COLO668 (cell line): ENCODE measurements around the gene LRG1.
"Not testable (repeated sequence)": the region's sequence is repeated elsewhere in the genome, so short reads cannot be mapped to it uniquely, and the experiment has no call there.

Experiments used
- DNase-seq: peaks from one replicate; lab custom pipeline; 2025; ENCODE audit not compliant: unreplicated experiment; lab: John Stamatoyannopoulos, UW

The LRG1 gene

DNA sequence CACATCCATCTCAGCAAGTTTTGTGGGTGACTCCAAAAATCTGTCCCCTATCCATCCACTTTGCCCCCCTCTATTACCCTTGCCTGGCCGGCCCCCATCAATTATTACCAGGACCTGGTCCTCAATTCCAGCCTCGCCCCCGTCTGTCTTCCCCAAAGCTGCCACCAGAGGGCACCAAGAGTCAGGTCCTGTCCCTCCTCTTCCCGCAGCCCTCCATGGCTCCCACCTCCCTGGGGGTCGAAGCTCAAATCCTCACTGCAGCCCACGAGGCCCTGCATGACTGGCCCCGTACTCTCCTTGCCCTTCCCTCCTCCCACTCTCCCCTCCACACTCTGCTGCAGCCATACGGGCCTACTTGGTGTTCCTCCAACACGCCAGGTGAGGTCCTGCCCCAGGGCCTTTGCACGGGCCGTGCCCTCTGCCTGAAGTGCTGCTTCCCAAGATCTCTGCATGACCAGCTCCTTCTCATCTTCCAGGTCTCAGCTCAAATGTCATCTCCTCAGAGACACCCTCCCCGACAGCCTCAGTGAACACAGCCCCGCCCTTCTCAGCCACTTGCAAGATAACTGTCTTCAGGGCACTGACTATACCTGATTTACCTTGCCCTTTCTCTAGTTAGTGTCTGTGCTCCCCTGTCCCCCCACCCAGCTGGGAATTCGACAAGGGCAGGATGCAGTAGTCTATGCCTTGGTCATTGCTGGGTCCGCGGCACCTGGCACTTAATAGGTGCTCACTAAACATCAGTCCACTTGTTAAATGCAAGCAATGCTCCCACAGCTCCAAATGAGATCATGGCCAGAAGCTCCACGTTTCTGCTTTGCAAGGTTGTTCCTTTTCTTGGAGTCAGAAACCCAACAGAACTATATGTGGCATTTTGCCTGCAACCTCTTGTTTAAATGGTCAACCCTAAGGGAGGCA is 36.4 kb upstream of the LRG1 start:
- peak; percentile 53 for DNase-seq

DNA sequence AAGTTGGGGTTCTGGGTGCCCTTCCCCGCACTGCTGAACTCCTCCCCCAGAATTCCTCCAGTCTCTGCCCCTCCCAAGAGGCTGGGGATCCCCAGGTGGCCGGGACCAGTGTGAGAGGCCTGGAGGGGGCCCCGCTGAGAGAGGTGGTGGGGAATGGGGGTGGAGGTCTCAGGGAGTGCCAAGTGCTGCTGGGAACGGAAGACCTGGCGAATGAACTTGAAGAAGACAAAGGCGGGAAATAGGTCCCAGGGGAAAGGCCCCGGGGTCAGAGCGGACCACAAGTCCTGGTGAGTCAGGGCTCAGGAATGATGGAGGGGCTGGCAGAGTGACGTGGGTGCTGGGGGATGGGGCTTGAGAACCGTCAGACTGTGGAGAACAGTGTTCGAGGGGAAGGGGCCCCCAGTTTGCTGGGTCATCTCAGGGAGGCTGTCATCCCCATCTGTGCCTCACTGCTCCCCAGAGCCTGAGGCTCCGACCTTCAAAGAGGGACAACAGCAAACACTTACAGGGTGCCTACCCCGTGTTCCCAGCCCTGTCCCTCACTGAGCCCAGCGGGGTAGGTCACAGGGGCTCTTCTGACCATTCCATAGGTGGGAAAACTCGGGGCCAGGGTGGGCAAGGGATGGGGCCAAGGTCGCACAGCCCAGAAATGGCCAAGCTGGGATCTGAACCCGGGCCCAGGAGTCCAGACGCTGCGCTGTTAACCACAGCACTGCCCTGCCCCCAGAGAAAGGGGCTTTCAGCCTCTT is 35.6 kb upstream of the LRG1 start:
- no peak for DNase-seq

DNA sequence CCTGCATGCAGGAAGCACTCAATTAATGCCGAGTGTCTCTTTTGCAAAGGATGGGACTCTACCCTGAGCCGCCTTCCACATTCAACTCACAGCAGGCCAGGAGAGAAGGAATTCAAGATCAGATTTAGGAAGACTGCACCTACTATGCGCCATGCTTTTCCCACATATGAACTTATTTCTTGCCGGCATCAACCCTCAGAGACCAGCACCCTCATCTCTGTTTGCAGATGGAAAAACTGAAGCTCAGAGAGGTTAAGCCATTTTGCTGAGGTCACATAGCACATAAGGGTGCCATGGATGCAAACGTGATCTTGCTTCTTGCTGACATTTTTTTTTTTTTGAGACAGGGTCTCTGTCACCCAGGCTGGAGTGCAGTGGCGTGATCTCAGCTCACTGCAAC is 33.8 kb upstream of the LRG1 start:
- DNase-seq = no peak

DNA sequence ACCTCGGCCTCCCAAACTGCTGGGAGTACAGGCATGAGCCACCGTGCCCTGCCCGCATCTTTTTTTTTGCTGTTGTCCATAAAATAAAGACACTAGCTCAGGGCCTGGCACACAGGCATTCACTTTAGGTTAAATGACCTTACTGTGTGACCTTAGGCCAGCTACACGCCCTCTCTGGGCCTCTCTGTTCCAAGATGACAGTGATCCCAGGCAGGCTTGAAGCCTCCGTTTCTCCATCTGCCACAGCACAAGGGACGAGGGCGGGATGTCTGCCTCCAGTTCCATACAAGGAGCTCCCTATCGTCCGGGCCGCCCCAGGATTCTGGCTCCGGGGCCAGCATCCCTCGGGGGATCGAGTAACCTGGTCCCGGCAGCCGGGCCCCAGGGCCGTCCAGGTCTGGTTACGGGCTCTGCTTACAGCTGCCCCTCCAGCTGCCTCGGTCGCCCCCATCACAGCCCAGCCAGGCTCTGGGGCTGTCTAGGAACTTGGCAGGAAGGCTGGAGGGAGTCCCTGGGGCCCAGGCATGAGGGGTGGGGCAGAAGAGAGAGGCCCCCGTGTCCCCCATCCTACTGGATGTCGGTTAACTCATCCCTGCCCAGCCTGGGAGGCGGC is 31.6 kb upstream of the LRG1 start:
- no peak for DNase-seq

DNA sequence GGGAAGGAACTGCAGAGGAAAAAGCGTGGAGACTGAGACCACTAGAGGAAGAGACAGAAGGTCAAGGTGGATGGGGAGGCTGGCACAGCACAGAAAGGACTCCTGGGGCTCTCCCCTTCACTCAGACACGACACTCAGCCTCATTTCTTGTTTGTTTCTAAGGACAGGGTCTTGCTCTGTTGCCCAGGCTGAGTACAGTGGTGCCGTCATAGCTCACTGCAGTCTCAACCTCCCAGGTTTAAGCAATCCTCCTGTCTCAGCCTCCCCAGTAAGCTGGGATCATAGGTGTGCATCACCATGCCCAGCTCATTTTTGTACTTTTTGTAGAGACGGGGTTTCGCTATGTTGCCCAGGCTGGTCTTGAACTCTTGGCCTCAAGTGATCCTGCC is 31.1 kb upstream of the LRG1 start:
- DNase-seq = no peak

DNA sequence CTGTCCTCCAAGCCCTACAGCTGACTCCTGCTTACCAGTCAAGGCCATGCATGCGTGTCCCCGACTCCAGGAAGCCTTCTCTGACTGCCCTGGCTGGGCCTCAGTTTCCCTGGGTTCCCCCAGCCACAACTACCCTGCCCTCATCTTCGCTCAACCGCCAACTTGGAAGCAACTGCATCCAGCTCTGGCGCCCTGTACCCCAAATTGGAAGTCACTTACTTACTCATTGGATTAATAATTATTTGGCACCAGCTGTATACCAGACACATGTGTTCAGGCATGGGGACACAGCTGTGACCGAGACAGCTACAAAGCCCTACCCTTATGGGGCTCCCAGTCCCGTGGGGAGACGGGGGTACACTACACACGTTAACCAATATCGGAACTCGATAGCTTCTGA is 30.6 kb upstream of the LRG1 start:
- no peak for DNase-seq

DNA sequence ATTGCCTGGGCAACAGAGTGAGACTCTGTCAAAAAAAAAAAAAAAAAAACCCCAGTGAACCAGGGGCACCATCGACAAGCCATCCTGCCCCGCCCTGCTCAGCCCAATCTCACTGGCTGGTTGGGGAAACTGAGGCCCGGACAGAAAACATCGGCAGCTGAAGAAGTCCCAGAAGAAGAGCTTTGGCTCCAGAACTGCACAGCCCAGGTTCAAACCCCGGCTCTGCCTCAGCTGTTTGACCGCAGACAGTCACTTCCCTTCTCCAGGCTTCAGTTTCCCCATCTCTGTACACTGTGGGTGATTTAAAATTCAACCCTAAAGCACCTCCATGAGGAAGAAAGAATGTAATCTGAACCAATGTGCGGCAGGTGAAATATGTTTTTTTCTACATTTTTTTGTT is 29.1 kb upstream of the LRG1 start:
- DNase-seq = no peak

DNA sequence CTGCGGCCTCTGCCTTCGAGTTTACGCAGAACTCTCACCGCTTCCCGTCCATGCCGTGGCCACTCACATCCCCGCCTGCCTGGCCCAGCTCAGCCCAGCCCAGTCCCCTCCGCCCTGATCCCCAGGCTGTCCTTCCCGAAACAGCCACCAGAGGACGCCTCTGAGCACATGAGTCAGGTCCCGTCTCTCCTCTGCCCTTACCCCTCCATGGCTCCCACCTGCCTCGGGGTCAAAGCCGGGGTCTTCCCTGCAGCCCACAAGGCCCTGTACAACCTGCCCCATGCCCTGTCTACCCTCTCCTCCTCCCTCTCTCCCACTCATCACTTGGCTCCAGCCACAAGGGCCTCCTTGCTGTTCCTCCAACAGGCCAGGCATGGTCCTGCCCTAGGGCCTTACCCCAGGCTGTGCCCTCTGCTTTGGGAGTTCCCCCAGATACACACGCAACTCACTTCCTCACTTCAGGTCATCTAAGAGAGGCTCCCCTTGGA is 27.8 kb upstream of the LRG1 start:
- DNase-seq = peak; percentile 71

DNA sequence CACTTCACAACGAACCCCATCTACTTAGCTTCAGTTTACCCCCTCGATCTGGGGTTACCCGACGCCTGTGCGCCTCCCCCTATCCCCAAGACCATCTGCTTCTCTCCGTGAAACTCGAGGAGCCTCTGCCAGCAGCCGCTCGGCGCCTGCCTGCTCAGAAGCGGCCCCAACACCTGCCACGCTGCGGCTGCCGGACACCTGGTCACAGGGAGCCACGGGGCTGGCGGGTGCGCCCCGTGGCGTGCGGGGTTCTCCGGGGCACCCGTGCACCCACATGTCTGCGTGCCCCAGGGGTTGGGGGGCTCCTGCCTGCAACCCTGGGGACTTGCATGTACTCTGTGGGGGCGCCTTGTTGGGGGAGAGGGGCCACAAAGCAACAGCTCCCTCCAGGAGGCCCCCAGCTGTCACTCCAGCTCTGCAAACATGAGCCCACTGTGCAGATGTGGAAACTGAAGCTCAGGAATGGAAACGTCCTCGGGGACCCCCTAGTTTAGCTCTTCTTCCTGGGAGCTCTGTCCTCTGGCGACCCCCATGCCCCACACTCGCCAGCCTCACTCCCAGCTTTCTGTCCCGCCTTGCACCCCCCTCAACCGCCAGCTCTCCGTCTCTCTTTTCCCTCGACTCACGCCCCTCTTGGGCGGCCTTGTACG is 26.7 kb upstream of the LRG1 start:
- DNase-seq = peak; percentile 82

DNA sequence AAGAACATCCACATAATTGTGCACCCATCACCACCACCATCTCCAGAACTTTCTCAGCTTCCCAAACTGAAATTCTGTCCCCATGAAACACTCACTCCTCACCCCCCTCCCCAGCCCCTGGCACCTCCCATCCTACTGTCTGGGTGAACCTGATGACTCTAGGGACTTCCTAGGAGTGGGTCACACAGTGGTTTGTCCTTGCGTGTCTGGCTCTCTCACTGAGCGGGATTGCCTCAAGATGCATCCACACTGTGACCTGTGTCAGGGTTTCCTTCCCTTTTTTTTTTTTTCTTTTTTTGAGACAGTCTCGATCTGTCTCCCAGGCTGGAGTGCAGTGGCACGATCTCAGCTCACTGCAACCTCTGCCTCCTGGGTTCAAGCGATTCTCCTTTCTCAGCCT is 23.7 kb upstream of the LRG1 start:
- DNase-seq = not testable (repeated sequence)

DNA sequence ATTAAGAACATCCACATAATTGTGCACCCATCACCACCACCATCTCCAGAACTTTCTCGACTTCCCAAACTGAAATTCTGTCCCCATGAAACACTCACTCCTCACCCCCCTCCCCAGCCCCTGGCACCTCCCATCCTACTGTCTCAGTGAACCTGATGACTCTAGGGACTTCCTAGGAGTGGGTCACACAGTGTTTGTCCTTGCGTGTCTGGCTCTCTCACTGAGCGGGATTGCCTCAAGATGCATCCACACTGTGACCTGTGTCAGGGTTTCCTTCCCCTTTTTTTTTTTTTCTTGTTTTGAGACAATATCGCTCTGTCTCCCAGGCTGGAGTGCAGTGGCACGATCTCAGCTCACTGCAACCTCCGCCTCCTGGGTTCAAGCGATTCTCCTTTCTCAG is 22.2 kb upstream of the LRG1 start:
- DNase-seq = not testable (repeated sequence)

DNA sequence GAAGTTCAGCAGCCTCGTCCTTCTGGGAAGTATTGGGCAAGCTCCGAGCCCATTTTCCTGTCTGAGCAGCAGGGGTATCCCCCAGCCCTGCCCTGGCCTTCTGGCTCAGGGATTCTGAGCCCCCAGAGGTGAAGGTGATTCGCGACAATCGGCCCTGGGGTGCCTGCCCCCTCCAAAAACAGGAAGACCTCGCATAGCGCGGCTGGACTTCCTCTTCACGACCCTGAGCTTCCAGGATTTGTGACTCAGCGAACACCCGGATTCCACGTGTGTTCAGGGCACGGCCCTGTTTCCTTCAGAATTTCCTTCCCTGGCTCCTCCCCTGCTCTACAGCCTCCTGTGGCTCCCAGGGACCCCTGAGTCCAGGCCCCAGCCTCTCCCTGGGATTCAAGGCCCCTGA is 19.7 kb upstream of the LRG1 start, which contains the start of gene SEMA6B:
SEMA6B (minus strand) TSS at position 116 of the 400 bp plus-strand sequence. CDS start 1,227 bp downstream, outside the sequence.
- no peak for DNase-seq

DNA sequence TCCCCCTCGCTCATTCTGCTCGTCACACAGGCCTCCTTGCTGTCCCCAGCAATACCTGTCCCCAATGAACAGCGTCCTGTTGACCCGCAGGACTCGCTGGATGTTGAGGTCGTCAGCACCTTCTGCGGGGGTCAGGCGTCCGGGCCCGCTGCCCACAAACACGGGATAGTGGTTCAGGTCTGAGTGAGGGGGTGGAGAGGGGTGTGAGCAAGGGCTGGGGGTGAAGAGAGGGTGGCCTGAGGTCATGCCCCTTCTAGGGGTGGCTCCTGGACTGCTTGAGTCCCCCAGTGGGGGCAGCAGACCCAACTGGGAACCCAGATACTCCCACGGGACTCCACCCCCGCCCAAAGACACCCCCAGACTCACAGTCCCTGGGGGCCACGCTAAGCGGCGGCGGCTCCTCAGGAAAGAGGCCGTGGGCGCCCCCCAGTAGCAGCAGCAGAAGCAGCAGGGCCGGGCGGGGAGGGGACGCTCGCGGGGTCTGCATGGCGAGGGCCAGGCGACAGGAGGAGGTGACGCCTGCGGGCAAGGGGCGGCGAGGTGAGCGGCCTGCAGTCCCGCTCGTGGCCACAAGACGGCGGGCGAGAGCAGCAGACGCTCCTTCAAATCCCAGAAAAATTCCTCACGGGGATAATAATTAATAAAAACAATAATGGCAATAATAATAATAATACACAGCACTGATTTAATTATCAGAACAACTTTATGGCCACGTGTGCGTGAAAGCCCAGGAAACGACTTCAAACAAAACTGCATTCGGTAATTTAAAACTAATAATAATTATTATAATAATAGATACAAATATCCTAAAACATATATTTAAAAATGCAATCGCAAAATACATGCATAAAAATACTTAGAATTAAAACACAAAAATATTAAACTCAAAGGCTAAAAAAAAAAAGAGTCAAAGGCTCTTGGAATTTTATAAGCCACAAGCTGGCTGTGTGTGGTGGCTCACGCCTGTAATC is 18.4 kb upstream of the LRG1 start:
- peak; percentile 26 for DNase-seq

DNA sequence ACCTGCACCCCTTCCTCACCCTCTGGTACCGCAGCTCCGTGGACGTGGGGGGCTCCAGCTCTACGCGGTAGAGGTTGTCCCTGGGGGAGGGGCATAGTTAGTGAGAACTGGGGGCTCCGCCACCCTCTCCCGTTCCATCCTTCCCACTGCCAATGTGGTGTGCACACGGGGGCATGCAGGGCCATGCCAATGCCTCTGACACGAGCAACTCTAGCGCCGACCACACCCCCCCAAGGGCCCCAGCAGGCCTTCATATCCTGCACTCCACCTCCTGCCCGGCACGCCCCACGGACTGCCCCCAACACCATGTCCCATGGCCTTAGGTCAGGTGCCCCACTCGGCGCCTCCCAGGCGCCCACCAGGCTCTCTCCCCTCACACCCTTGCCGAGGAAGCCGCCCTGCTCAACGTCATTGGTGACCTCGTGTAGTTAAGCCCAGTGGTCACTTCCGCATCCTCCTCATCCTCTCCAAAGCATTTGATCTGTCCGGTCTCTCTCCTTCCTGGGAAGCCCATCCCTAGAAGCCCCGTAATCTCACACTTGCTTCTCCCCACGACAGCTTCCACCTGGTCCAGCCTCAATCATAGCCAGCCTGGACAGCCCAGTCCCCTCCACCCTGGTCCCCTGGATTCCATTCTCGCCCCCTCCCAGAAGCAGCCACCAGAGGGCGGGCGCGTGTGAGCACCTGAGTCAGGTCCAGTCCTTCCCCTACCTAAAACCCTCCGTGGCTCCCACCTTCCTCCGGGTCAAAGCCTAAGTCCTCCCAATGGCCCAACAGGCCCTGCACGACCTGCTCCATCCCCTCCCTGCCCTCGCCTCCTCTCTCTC is 17.5 kb upstream of the LRG1 start:
- DNase-seq = peak; percentile 48

DNA sequence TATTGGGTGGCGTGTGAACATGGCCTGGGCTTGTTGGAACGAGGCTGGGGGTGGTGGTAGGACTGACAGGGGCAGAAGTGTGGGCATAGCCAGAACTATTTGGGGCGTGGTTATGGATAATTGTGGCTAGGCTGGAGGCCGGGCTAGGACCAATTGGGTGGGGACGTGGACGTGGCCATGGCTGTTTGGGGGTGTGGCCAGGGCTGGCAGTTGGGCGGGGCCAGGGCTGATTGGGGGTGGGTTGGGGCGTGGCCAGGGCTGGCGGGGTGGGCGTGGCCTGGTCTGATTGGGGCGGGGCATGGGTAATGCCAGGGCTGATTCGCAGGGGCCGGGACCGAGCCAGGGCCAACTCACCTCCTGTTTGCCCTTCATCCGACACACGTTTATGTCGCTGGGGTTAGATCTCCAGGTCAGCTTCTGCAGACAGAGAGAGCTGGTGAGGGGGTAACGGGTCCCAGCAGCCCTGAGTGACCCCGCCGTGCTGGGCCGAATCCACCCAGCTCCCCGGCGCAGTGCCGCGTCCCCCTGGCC is 16.8 kb upstream of the LRG1 start:
- no peak for DNase-seq

DNA sequence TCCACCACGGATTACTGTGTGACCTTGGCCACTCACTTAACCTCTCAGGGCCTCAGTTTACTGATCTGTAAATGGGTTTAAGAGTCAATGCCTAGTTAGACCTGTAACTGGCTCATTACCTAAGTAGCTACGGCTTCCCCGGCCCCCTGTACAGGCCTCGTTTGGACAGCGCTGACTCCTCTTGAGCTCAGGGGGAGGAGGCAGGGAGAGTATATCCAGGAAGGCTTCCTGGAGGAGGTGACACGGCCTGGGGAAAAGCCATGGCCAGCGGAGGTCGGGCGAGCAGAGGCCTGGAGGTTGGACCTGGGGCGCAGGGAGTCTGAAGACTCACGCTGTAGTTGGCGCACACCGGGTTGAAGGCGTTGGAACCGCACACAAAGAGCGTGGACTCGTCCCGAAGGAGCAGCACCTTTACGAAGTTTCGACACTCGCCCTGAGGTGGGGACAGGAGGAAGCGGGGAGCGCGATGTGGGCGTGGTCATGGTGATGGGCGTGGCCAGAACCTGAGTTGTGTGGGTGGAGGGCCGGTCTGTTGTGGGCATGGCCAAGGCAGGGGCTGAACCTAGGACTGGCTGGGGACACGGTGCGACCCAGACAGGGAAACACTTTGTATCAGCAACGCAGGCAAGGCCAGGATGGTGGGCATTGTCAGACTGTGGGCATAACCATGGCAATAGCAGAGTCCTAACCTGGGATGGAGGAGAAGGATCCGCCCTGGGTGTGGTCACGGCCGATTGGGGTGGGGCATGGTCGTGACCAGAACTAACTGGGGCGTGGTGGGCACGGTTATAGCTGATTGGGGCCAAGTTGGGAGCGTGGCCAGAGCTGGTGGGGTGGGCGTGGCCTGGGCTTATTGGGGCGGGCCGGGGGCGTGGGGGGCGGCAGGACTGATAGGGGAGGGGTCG is 16.1 kb upstream of the LRG1 start:
- DNase-seq = no peak

DNA sequence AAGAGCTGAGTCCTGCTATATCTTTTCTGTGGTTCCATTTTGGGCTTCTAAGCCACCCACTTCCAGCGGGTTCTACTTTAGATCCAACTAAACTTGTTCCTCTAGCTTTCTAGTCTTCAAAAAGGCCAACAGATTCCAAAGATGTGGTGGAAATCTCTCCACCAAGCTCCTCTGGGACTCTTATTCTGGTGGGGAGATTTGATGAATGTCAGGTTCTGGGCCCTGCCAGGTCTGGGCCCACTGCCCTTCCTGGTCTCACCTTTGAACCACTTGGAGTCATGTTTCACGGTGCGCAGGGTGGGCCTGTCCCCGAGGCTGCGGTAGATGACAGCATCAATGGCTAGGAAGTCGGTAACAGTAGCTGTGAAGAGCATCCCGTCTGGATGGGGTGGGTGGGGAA is 14.9 kb upstream of the LRG1 start:
- DNase-seq = no peak

DNA sequence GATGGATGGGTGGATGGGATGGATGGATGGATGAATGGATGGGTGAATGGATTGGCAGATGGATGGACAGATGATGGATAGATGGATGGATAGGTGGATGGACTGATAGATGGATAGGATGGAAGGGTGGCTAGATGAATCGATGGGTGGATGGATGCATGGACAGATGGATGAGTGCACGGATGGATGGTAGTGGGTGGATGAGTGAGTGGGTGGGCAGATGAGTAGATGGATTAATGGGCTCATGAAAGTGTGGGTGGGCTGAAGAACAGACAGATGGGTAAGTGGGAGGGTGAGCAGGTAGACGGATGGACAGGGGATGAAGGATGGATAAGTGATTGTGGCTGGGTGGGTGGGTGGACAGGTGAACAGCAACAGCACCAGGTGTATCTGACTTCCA is 13.9 kb upstream of the LRG1 start:
- DNase-seq = no peak
